Endothelial cell of umbilical vein (primary cell): ENCODE measurements around the gene CTR9. TPM values are rescaled to one million over a fixed set of nuclear protein-coding genes. Genes with fewer than 3 reads are reported as not detected.

Source experiments
- BruUV-seq: library from RNA; stranded (reverse); fragments of 400-500 nt; replicated peaks from 2 replicates; lab custom pipeline; 2021; lab: Mats Ljungman, UMichigan
- CTCF ChIA-PET: fragments of 300-600, 350-600 bp; sonication (Branson Sonifier 250); formaldehyde crosslinking; loops from one replicate; lab custom pipeline; 2021; ENCODE audit warnings: antibody characterized with exemption, inconsistent platforms; lab: Charles Lee
- POLR2A ChIA-PET: fragments of 300-600, 350-600 bp; sonication (Branson Sonifier 250); formaldehyde crosslinking; loops from one replicate; lab custom pipeline; 2021; ENCODE audit warnings: antibody characterized with exemption, inconsistent platforms; lab: Charles Lee
- DNase-seq: peaks from one replicate; pipeline ENCODE4 v3.0.0-alpha.2; 2011; ENCODE audit warnings: low read depth, low spot score
- FAIRE-seq: peaks from 2 replicates; lab custom pipeline; 2011; peaks lifted over from hg19 to GRCh38; lab: Jason Lieb, UNC
- H2AFZ ChIP-seq: 2 replicates; pipeline ENCODE4 v1.6.0; 2012; ENCODE audit warnings: low read depth, low read length, control low read depth, inconsistent platforms
- H3K27ac ChIP-seq: 2 replicates; pipeline ENCODE4 v1.5.1; 2011; ENCODE audit warnings: low read depth, mild to moderate bottlenecking, control low read depth, low read length, moderate library complexity; ENCODE audit not compliant: insufficient read depth
- H3K27me3 ChIP-seq, 2 experiments: 2 replicates each; pipeline versions ENCODE4 v1.6.0 to v1.6.1; 2011; ENCODE audit warnings: low read length in 2 of 2, mixed read lengths in 1 of 2; ENCODE audit not compliant: control insufficient read depth in 2 of 2, insufficient read depth in 2 of 2
- H3K36me3 ChIP-seq, 2 experiments: 2 replicates in 1 of 2; 3 replicates in 1 of 2; pipeline ENCODE4 v1.5.1; 2011; ENCODE audit warnings: low read length in 2 of 2, mild to moderate bottlenecking in 1 of 2, moderate library complexity in 1 of 2; ENCODE audit not compliant: control insufficient read depth in 2 of 2, insufficient read depth in 2 of 2; ENCODE audit errors: extremely low read depth in 1 of 2
- H3K4me1 ChIP-seq: 3 replicates; pipeline ENCODE4 v1.5.1; 2011; ENCODE audit warnings: mild to moderate bottlenecking, low read length; ENCODE audit not compliant: control insufficient read depth, insufficient read depth; ENCODE audit errors: extremely low read depth
- H3K4me2 ChIP-seq: 2 replicates; pipeline ENCODE4 v1.6.1; 2011; ENCODE audit warnings: low read length, control low read depth, mixed read lengths; ENCODE audit not compliant: insufficient read depth
- H3K4me3 ChIP-seq, 3 experiments: fragments of 200-600 bp in 1 of 3; sonication (generic), shearing (Covaris generic) in 1 of 3; replicated peaks in 1 of 3; 2 replicates each; pipeline ENCODE4 v1.5.1; 2011 to 2016; ENCODE audit warnings: control low read depth in 3 of 3, low read length in 3 of 3, mild to moderate bottlenecking in 2 of 3, inconsistent platforms in 1 of 3, low read depth in 1 of 3, moderate library complexity in 1 of 3; ENCODE audit not compliant: insufficient read depth in 1 of 3
- H3K79me2 ChIP-seq: 2 replicates; pipeline ENCODE4 v1.6.0; 2012; ENCODE audit warnings: low read length, inconsistent platforms; ENCODE audit not compliant: control insufficient read depth, insufficient read depth
- H3K9ac ChIP-seq: replicated peaks from 2 replicates; pipeline ENCODE3; 2011; ENCODE audit warnings: low read length, control low read depth; ENCODE audit not compliant: insufficient read depth; ENCODE audit errors: extremely low read depth
- H3K9me1 ChIP-seq: replicated peaks from 3 replicates; pipeline ENCODE4 v1.6.0; 2011; ENCODE audit warnings: mild to moderate bottlenecking, low read length; ENCODE audit not compliant: control insufficient read depth, insufficient read depth; ENCODE audit errors: extremely low read depth
- H3K9me3 ChIP-seq: replicated peaks from 2 replicates; pipeline ENCODE4 v1.5.1; 2012; ENCODE audit warnings: low read length, inconsistent platforms; ENCODE audit not compliant: control insufficient read depth, insufficient read depth
- H4K20me1 ChIP-seq: replicated peaks from 2 replicates; pipeline ENCODE3; 2011; ENCODE audit warnings: mild to moderate bottlenecking, low read length; ENCODE audit not compliant: control insufficient read depth, insufficient read depth; ENCODE audit errors: extremely low read depth
- EZH2 ChIP-seq: IDR thresholded peaks from 2 replicates; pipeline ENCODE4 v1.6.1; 2012; ENCODE audit warnings: borderline replicate concordance, low read depth, mild to moderate bottlenecking, moderate library complexity, low read length, inconsistent platforms; ENCODE audit not compliant: severe bottlenecking
- FOS ChIP-seq: IDR thresholded peaks from 2 replicates; pipeline ENCODE4 v1.6.1; 2011; ENCODE audit warnings: mild to moderate bottlenecking, low read length, moderate library complexity, borderline replicate concordance; ENCODE audit not compliant: insufficient read depth
- GATA2 ChIP-seq: IDR thresholded peaks from 2 replicates; pipeline ENCODE4 v1.7.0; 2011; ENCODE audit warnings: low read depth, mild to moderate bottlenecking, moderate library complexity, mixed read lengths, low read length; ENCODE audit not compliant: insufficient read length, insufficient read depth
- JUN ChIP-seq: IDR thresholded peaks from 2 replicates; pipeline ENCODE4 v1.6.1; 2011; ENCODE audit warnings: borderline replicate concordance, low read depth; ENCODE audit not compliant: insufficient read length, insufficient read depth
- MAX ChIP-seq: IDR thresholded peaks from 2 replicates; pipeline ENCODE4 v1.6.1; 2011; ENCODE audit not compliant: insufficient read depth, insufficient read length
- MYC ChIP-seq: IDR thresholded peaks from one replicate; pipeline ENCODE4 v1.6.1; 2011; ENCODE audit warnings: mild to moderate bottlenecking, low read depth, low read length
- POLR2A ChIP-seq: IDR thresholded peaks from 2 replicates; pipeline ENCODE4 v1.6.1; 2012; ENCODE audit warnings: low read depth, mild to moderate bottlenecking, control low read depth, low read length
- POLR2AphosphoS5 ChIP-seq: IDR thresholded peaks from 2 replicates; pipeline ENCODE4 v1.6.1; 2012; ENCODE audit warnings: low read depth, mild to moderate bottlenecking, control low read depth, low read length, moderate library complexity; ENCODE audit not compliant: insufficient read depth
- dilution Hi-C: fragments of 300-500 bp; cut with MboI; formaldehyde crosslinking; loops from one replicate; pipeline ENCODE4 v1.15.0; 2019; ENCODE audit warnings: low sequenced_read_pairs; ENCODE audit not compliant: extremely low pct_ligation_motif_present
- intact Hi-C: fragments of 100-400 bp; cut with micrococcal nuclease; formaldehyde crosslinking; loops from one replicate; pipeline ENCODE4 v1.10.0; 2022
- polyA plus RNA-seq, 4 experiments: library from polyadenylated mRNA; depleted of rRNA in 3 of 4; stranded (reverse) in 3 of 4; unstranded in 1 of 4; fragments of >200 nt; gene quantifications; 2 replicates each; pipeline versions ENCODE4 v1.2.1 to v1.2.3, GENCODE V29; 2011 to 2012; ENCODE audit warnings: missing spikeins in 1 of 4
- total RNA-seq: library from RNA; stranded (reverse); gene quantifications from 2 replicates; pipeline ENCODE4 v1.2.3, GENCODE V29; 2021
- TF ChIP-seq, protein P1 (sequence below), 2 donors: IDR thresholded peaks; 1 replicate in 1 of 2; 2 replicates in 1 of 2; pipeline ENCODE4 v1.5.1; 2011; ENCODE audit warnings: low read length in 2 of 2, mild to moderate bottlenecking in 2 of 2, moderate library complexity in 2 of 2, control low read depth in 1 of 2, inconsistent platforms in 1 of 2, low read depth in 1 of 2; ENCODE audit not compliant: insufficient read depth in 1 of 2; ENCODE audit errors: extremely low read depth in 1 of 2

Gene CTR9
- total and polyA plus RNA-seq, 2 donors (not counting 3 experiments of a cell fraction or from before 2014, with no cell fraction given) = 7.5 to 33.2 TPM

GRCh38 chr11:10742460-10743208 is 8.4 kb upstream of the CTR9 start:
- H3K9me3 ChIP-seq = no peaks in the 10 kb centered on the region

GRCh38 chr11:10743354-10744000 is 7.6 kb upstream of the CTR9 start:
- Histone ChIP-seq H4K20me1 (no peaks in the 10 kb centered on the region), H3K27ac (no peak overlapping the region), H3K4me2 (no peak overlapping the region), H3K9ac (no peak overlapping the region), H3K4me1 (no peaks in the 10 kb centered on the region), H3K79me2 (no peaks in the 10 kb centered on the region), H3K36me3 (no peaks in the 10 kb centered on the region), H2AFZ (no peak overlapping the region), H3K27me3 (no peaks in the 10 kb centered on the region), H3K9me3 (no peaks in the 10 kb centered on the region), H3K9me1 (no peaks in the 10 kb centered on the region), H3K4me3 (no peak overlapping the region)
- DNase-seq = no peak
- POLR2A ChIA-PET = no interaction called here
- no peak for TF ChIP-seq EZH2
- TF ChIP-seq JUN = no peak
- TF ChIP-seq, protein P1, sequence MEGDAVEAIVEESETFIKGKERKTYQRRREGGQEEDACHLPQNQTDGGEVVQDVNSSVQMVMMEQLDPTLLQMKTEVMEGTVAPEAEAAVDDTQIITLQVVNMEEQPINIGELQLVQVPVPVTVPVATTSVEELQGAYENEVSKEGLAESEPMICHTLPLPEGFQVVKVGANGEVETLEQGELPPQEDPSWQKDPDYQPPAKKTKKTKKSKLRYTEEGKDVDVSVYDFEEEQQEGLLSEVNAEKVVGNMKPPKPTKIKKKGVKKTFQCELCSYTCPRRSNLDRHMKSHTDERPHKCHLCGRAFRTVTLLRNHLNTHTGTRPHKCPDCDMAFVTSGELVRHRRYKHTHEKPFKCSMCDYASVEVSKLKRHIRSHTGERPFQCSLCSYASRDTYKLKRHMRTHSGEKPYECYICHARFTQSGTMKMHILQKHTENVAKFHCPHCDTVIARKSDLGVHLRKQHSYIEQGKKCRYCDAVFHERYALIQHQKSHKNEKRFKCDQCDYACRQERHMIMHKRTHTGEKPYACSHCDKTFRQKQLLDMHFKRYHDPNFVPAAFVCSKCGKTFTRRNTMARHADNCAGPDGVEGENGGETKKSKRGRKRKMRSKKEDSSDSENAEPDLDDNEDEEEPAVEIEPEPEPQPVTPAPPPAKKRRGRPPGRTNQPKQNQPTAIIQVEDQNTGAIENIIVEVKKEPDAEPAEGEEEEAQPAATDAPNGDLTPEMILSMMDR (IDR thresholded peaks at IDR 0.05; ENCODE audit: extremely low read depth in 1 of 2, insufficient read depth in 1 of 2, low read depth in 1 of 2, low read length in 2 of 2) = no peak
- TF ChIP-seq FOS = no peak
- TF ChIP-seq MAX = no peak
- no peak for TF ChIP-seq POLR2A
- TF ChIP-seq GATA2 = no peak
- no peak for TF ChIP-seq MYC
- no peak for TF ChIP-seq POLR2AphosphoS5
- no peak for FAIRE-seq
- intact Hi-C loops = no loop called here
- no TSS peak for BruUV-seq
- dilution Hi-C loops = no loop called here
- CTCF ChIA-PET = no interaction called here

More at GRCh38 chr11:10742460-10743208, 8.4 kb upstream of the CTR9 start:
- CTCF ChIA-PET = interaction anchor here (1.4 kb wide), 1 partner anchor 336 kb away, joined by 5 read pairs; no protein-coding TSS in a partner anchor
- H3K27me3 ChIP-seq = no peaks in the 10 kb centered on the region
- H3K36me3 ChIP-seq = no peaks in the 10 kb centered on the region
- no peak overlapping the region for H3K4me2 ChIP-seq
- H3K4me1 ChIP-seq = no peaks in the 10 kb centered on the region
- H3K79me2 ChIP-seq = no peaks in the 10 kb centered on the region
- peak overlapping the region; percentile 2 for H2AFZ ChIP-seq
- TF ChIP-seq GATA2 (peak; percentile 84), FOS (no peak)
- no peak overlapping the region for H3K27ac ChIP-seq
- no peak for FAIRE-seq
- POLR2A ChIA-PET = no interaction called here
- no peaks in the 10 kb centered on the region for H4K20me1 ChIP-seq
- BruUV-seq = no TSS peak
- H3K4me3 ChIP-seq = no peak overlapping the region
- intact Hi-C loops (no loop called here), dilution Hi-C loops (no loop called here)
- no peak for DNase-seq
- H3K9me1 ChIP-seq = no peaks in the 10 kb centered on the region
- H3K9ac ChIP-seq = no peak overlapping the region
